ENCODE measurements around the gene PTPRT. TPM values are rescaled to one million over a fixed set of nuclear protein-coding genes. Genes with fewer than 3 reads are reported as not detected.

PTPRT gene
- total RNA-seq, 1 experiment from 2014 or later: not detected

- Histone ChIP-seq H2AFZ (ENCODE audit: low read depth, low read length, poor library complexity, severe bottlenecking) (no peak overlapping the region), H3K36me3 (ENCODE audit: control insufficient read depth in 1 of 2, insufficient read depth in 2 of 2, low read length in 2 of 2) (no peaks in the 10 kb centered on the region), H3K4me1 (ENCODE audit: control insufficient read depth in 1 of 2, insufficient read depth in 2 of 2, low read length in 2 of 2) (no peaks in the 10 kb centered on the region), H3K79me2 (ENCODE audit: insufficient read depth, low read length) (no peaks in the 10 kb centered on the region), H3K4me2 (ENCODE audit: low read length) (no peak overlapping the region), H3K4me3 (replicated peaks in 1 of 2; ENCODE audit: low read depth in 1 of 2, low read length in 2 of 2) (no peak overlapping the region), H4K20me1 (ENCODE audit: insufficient read depth) (no peaks in the 10 kb centered on the region), H3K27ac (ENCODE audit: low read depth, low read length) (no peak overlapping the region), H3K27me3 (ENCODE audit: insufficient read depth, low read length) (no peaks in the 10 kb centered on the region), H3K9ac (ENCODE audit: low read length) (no peak overlapping the region), H3K9me2 (ENCODE audit: insufficient read depth) (no peaks in the 10 kb centered on the region), H3K9me3 (ENCODE audit: control insufficient read depth in 1 of 2, insufficient read depth in 1 of 2, low read depth in 1 of 2, low read length in 2 of 2) (peaks cover 0 to 29% of the 10 kb centered on the region in 2 experiments; a peak in 2 of 4 replicates)
- no TSS peak for BruUV-seq (replicated peaks)
- ATAC-seq: no peak
- TF ChIP-seq ELF1 (IDR thresholded peaks at IDR 0.05; ENCODE audit: borderline replicate concordance, low read depth): no peak
- no peak for TF ChIP-seq CTCF (IDR thresholded peaks at IDR 0.05 in 2 of 3, conservative IDR thresholded peaks at IDR 0.05 in 1 of 3; ENCODE audit: borderline replicate concordance in 1 of 3, insufficient read depth in 1 of 3, low read depth in 2 of 3, low read length in 2 of 3)
- no peak for TF ChIP-seq ATF3 (IDR thresholded peaks at IDR 0.05)
- TF ChIP-seq EGR1 (IDR thresholded peaks at IDR 0.05; ENCODE audit: low read depth): no peak
- TF ChIP-seq YY1 (IDR thresholded peaks at IDR 0.05; ENCODE audit: extremely low read depth, insufficient replicate concordance, low read depth, low read length): no peak
- TF ChIP-seq SIN3A (IDR thresholded peaks at IDR 0.05; ENCODE audit: low read depth): no peak
- no peak for TF ChIP-seq CEBPB (IDR thresholded peaks at IDR 0.05; ENCODE audit: low read depth)
- TF ChIP-seq SRF (IDR thresholded peaks at IDR 0.05; ENCODE audit: low read depth): no peak
- no peak for TF ChIP-seq MAX (IDR thresholded peaks at IDR 0.05)
- TF ChIP-seq SP1 (IDR thresholded peaks at IDR 0.05; ENCODE audit: low read depth): no peak
- no peak for TF ChIP-seq FOSL1 (IDR thresholded peaks at IDR 0.05; ENCODE audit: low read depth)
- no peak for TF ChIP-seq POLR2AphosphoS5 (IDR thresholded peaks at IDR 0.05; ENCODE audit: low read depth, low read length)
- TF ChIP-seq RAD21 (IDR thresholded peaks at IDR 0.05; ENCODE audit: low read depth): no peak
- TF ChIP-seq CBX3 (IDR thresholded peaks at IDR 0.05; ENCODE audit: low read depth): no peak
- TF ChIP-seq JUND (IDR thresholded peaks at IDR 0.05): no peak
- no peak for TF ChIP-seq POLR2A (IDR thresholded peaks at IDR 0.05; ENCODE audit: borderline replicate concordance, extremely low read depth, insufficient read depth, insufficient read length)
- TF ChIP-seq EZH2 (IDR thresholded peaks at IDR 0.05): no peak
- TF ChIP-seq TCF7L2 (IDR thresholded peaks at IDR 0.05; ENCODE audit: borderline replicate concordance, extremely low read depth, insufficient read depth, insufficient read length): no peak
- no peak for TF ChIP-seq REST (IDR thresholded peaks at IDR 0.05; ENCODE audit: low read depth)
- CTCF ChIA-PET: no interaction called here
- no peak for DNase-seq (ENCODE audit: low read depth, low spot score)
- intact Hi-C loops (cut with micrococcal nuclease): no loop called here
- RAD21 ChIA-PET (ENCODE audit: low non-redundant PET in 1 of 2, low total read pairs in 2 of 2, uncharacterized antibody in 2 of 2, unreplicated experiment in 2 of 2): no interaction called here
- POLR2A ChIA-PET: no interaction called here
Observed at GRCh38 chr20:42862446-42862845, 327.3 kb downstream of the PTPRT start.

Measured in HCT116 (cell line).